ENCODE data around the gene LYSMD2. TPM values are rescaled to one million over a fixed set of nuclear protein-coding genes. Genes with fewer than 3 reads are reported as not detected.

The LYSMD2 gene
- total RNA-seq, 3 donors from 2014 or later: 16.3 to 23.5 (median 22.4) TPM

DNA sequence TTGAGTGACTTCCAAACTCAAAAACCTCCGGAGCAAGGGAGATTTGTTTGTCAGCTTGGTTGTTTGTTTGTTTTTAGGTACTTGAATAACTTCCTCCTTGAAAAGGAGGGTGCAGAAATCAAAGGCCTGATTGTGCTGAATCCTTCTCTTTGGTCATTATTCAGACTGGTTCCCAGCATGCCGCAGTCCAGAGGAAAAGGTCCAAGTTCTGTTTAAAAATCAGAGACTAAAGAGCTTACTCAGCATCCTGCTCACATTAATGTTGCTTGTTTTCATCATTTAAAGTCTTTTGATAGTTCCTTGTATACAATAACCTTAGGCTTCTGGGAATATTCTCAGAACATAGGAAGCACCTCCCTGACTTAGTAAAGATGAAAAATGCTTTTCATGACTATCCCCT lies 57.1 kb downstream of the LYSMD2 start:
- peaks cover 6% of the 10 kb centered on the region for H3K4me1 Mint-ChIP-seq (ENCODE audit: low read depth)
- peaks cover 62% of the 10 kb centered on the region for H3K27me3 Mint-ChIP-seq (ENCODE audit: low read depth)
- no peak overlapping the region for H3K4me3 Mint-ChIP-seq
- no peaks in the 10 kb centered on the region for H3K9me3 Mint-ChIP-seq
- no peak for ATAC-seq
- H3K36me3 Mint-ChIP-seq (ENCODE audit: insufficient read depth): no peaks in the 10 kb centered on the region
- DNase-seq: no peak

DNA sequence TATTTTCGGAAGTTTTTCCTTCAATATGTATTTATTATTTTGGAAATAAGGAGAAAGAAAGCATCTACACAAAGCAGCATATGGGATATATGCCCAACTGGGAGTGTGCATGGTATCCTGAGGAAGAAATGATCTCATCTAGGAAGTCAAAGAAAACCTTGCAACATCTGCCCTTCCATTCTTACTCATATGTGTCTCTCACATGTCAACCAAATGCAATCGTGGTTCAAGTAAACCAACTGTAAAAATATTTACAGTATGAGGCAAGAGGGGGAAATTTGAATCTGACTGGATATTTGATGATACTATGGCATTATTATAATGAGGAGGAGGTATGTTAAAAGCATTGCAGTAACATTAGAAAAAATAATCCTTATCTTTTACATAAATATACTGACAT lies 59.4 kb downstream of the LYSMD2 start:
- H3K36me3 Mint-ChIP-seq (ENCODE audit: insufficient read depth): no peaks in the 10 kb centered on the region
- no peak overlapping the region for H3K4me3 Mint-ChIP-seq
- ATAC-seq (no peak), DNase-seq (no peak)
- H3K27me3 Mint-ChIP-seq (ENCODE audit: low read depth): peaks cover 43% of the 10 kb centered on the region
- H3K4me1 Mint-ChIP-seq (ENCODE audit: low read depth): peaks cover 6% of the 10 kb centered on the region
- no peaks in the 10 kb centered on the region for H3K9me3 Mint-ChIP-seq

DNA sequence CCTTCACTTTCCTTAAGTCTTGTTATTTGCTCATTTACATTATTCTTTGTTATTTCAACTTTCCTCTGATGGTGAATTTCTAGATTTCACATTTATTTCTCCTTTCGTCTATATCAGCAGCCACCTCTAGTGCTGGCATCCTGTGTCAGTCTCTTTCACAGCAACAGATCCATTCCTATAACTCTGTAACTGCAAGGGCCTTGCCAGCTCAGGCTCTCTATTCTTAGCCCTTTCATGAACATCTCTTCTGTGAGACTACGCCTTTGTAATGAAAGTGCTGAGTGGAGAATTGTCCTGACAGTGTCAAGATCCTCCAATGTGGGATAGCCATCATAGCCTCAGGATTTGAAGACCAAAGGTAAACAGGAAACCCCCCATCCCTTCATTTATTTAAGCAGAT lies 60.0 kb downstream of the LYSMD2 start:
- ATAC-seq (no peak), DNase-seq (no peak)
- peaks cover 37% of the 10 kb centered on the region for H3K27me3 Mint-ChIP-seq (ENCODE audit: low read depth)
- H3K36me3 Mint-ChIP-seq (ENCODE audit: insufficient read depth): no peaks in the 10 kb centered on the region
- H3K9me3 Mint-ChIP-seq: no peaks in the 10 kb centered on the region
- H3K4me3 Mint-ChIP-seq: no peak overlapping the region
- H3K4me1 Mint-ChIP-seq (ENCODE audit: low read depth): peaks cover 6% of the 10 kb centered on the region

DNA sequence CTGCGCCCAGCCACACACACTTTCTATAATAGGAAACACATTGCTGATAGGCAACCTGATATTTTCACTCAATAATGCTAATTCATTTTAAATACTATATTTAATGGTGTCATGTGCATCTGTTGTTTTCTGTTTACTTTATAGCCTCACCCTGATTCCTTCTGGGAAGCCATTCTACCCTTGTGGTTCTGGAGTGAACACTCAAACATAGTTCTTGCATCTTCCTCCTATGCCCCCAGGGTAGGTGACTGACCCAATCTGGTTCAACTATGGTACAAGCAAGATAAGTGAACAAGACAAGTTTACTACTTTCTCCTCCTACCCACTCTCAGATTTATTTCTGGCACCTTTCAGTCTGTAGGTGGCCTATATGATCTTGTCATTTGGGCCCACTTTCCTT lies 60.4 kb downstream of the LYSMD2 start:
- DNase-seq (no peak), ATAC-seq (no peak)

DNA sequence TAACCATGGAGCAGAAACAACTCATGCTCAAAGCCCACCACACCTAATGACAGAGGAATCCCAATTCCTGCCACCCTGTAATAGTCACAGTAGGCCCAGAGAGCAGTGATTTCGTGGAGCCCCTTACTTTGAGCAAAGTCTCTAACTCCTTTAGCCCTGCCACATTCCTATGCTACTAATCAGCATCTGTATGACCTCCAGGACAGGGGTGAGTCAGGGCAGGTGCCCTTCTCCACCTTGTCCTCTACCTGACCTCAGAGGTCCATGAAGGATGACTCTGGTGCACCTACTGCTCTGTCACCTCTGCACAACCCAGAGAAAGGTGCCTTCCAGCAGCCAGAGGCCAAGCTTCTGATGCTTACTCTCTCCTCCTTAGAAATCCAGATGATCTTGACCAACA lies 62.2 kb downstream of the LYSMD2 start:
- H3K4me3 Mint-ChIP-seq: no peak overlapping the region
- no peaks in the 10 kb centered on the region for H3K4me1 Mint-ChIP-seq (ENCODE audit: low read depth)
- DNase-seq (no peak), ATAC-seq (no peak)
- no peaks in the 10 kb centered on the region for H3K36me3 Mint-ChIP-seq (ENCODE audit: insufficient read depth)
- no peaks in the 10 kb centered on the region for H3K9me3 Mint-ChIP-seq
- H3K27me3 Mint-ChIP-seq (ENCODE audit: low read depth): peaks cover 23% of the 10 kb centered on the region

More for the DNA sequence above, 60.4 kb downstream of the LYSMD2 start:
- Mint-ChIP-seq H3K36me3 (ENCODE audit: insufficient read depth) (no peaks in the 10 kb centered on the region), H3K27me3 (ENCODE audit: low read depth) (peaks cover 37% of the 10 kb centered on the region), H3K4me3 (no peak overlapping the region), H3K9me3 (no peaks in the 10 kb centered on the region), H3K4me1 (ENCODE audit: low read depth) (peaks cover 6% of the 10 kb centered on the region)

Other genes with a start within 250 kb of the LYSMD2 start
- 1 to 10 TPM; 3.0 to 5.8 (median 4.6) TPM for gene DMXL2, start 114.9 kb downstream of the LYSMD2 start, total RNA-seq
- not detected for gene SCG3, start 56.2 kb downstream of the LYSMD2 start, total RNA-seq
- gene TMOD2, start 13.9 kb upstream of the LYSMD2 start, total RNA-seq: 1 to 10 TPM; 3.7 to 3.9 (median 3.8) TPM
- gene TMOD3, start 92.0 kb upstream of the LYSMD2 start, total RNA-seq: 10 to 100 TPM; 43.2 to 47.4 (median 46.3) TPM
- 10 to 100 TPM; 30.7 to 32.6 (median 30.8) TPM for gene LEO1, start 234.1 kb upstream of the LYSMD2 start, total RNA-seq

Measured in activated T-cell treated with anti-CD3 and anti-CD28 coated beads, Interleukin-2, amount 50 U/mL, for 4 hours (primary cell).